Natural killer cell (primary cell): ENCODE data around the gene EXOC4. TPM values are rescaled to one million over a fixed set of nuclear protein-coding genes. Genes with fewer than 3 reads are reported as not detected.

Source experiments
- ATAC-seq, 3 donors: fragments of 150-1000 bp in 2 of 3; fragments of 200-7000 bp in 1 of 3; cut with Tn5 transposase; 1 replicate in 1 of 3; 2 replicates in 2 of 3; pipeline ENCODE4 v1.10.0; 2021; ENCODE audit warnings: mild to moderate bottlenecking in 2 of 3, moderate library complexity in 2 of 3
- DNase-seq, 2 donors: peaks; one replicate each; pipeline versions ENCODE4 v3.0.0 to v3.0.0-alpha.2; 2013 to 2021; ENCODE audit warnings: mixed read lengths in 1 of 2
- H3K27ac ChIP-seq: one replicate; pipeline ENCODE4 v1.5.1; 2013; ENCODE audit warnings: mild to moderate bottlenecking, low read length
- H3K27me3 ChIP-seq: one replicate; pipeline ENCODE4 v1.6.1; 2013; ENCODE audit warnings: low read length; ENCODE audit not compliant: control insufficient read depth, insufficient read depth
- H3K36me3 ChIP-seq: one replicate; pipeline ENCODE4 v1.6.1; 2013; ENCODE audit warnings: low read length; ENCODE audit not compliant: control insufficient read depth, insufficient read depth
- H3K4me1 ChIP-seq: one replicate; pipeline ENCODE4 v1.6.1; 2013; ENCODE audit warnings: low read length; ENCODE audit not compliant: control insufficient read depth, insufficient read depth
- H3K4me3 ChIP-seq: one replicate; pipeline ENCODE4 v1.5.1; 2013; ENCODE audit warnings: low read length
- H3K9me3 ChIP-seq: one replicate; pipeline ENCODE4 v1.6.1; 2013; ENCODE audit warnings: low read length; ENCODE audit not compliant: control insufficient read depth, insufficient read depth
- H3K27ac Mint-ChIP-seq, 2 donors: one replicate each; pipeline ENCODE4 v1.8.0; 2022; ENCODE audit warnings: mild to moderate bottlenecking in 2 of 2, mixed read lengths in 2 of 2, moderate library complexity in 1 of 2
- H3K27me3 Mint-ChIP-seq, 2 donors: one replicate each; pipeline ENCODE4 v1.8.0; 2022; ENCODE audit warnings: low read depth in 2 of 2, mixed read lengths in 2 of 2
- H3K36me3 Mint-ChIP-seq: one replicate; pipeline ENCODE4 v1.8.0; 2022; ENCODE audit warnings: mixed read lengths
- H3K4me1 Mint-ChIP-seq, 2 donors: one replicate each; pipeline ENCODE4 v1.8.0; 2022; ENCODE audit warnings: mixed read lengths in 2 of 2
- H3K4me3 Mint-ChIP-seq: one replicate; pipeline ENCODE4 v1.8.0; 2022; ENCODE audit warnings: mild to moderate bottlenecking, moderate library complexity, mixed read lengths
- H3K9me3 Mint-ChIP-seq, 2 donors: one replicate each; pipeline ENCODE4 v1.8.0; 2022; ENCODE audit warnings: mixed read lengths in 2 of 2
- WGBS: methylation state at CpG from one replicate; pipeline ENCODE4 v1.1.7; 2013; ENCODE audit warnings: missing lambda C conversion rate; ENCODE audit not compliant: insufficient coverage; 5-methylcytosine and 5-hydroxymethylcytosine counted together
- intact Hi-C: fragments of 100-400 bp; cut with micrococcal nuclease; formaldehyde crosslinking; loops from one replicate; pipeline ENCODE4 v1.14.2; 2022
- total RNA-seq, 4 donors: library from RNA; stranded (reverse); fragments of 120-200 nt in 1 of 4; gene quantifications; one replicate each; pipeline versions ENCODE4 v1.2.3 to v1.2.4, GENCODE V29; 2013 to 2022
- TF ChIP-seq, protein P1 (sequence below): fragments of 200-600 bp; IDR thresholded peaks from one replicate; pipeline ENCODE4 v1.8.0; 2022; ENCODE audit warnings: antibody characterized with exemption

Gene EXOC4
- total RNA-seq, 3 donors from 2014 or later (not counting 1 experiment from before 2014, with no cell fraction given): 105 to 148 (median 123) TPM

DNA sequence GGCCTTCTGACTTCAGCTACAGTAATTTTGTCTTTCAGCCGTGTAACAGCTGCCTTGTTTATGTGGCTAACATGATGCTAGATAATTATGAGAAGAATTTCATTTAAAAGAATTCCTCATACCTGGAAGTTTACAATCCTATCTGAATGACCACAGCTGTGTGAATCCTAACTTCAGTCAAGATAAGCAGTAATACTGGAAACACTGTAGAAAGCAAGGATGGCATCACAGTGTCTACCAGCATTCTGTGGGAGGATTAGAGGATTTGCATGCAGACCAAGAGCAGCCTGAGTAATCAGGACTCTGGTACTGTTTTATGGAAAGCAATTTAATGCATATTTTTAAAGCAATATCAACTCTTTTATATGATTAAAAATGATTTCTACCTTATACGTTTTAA is 282.4 kb downstream of the EXOC4 start:
- H3K4me3 ChIP-seq: no peak overlapping the region
- 100% methylated on average over 2 of the region's 2 CpGs for WGBS
- no peak overlapping the region for H3K27ac ChIP-seq
- Mint-ChIP-seq H3K27ac (no peak overlapping the region), H3K27me3 (no peaks in the 10 kb centered on the region), H3K36me3 (no peaks in the 10 kb centered on the region), H3K4me1 (peaks cover 16 to 25% of the 10 kb centered on the region in 2 donors), H3K4me3 (no peak overlapping the region), H3K9me3 (no peaks in the 10 kb centered on the region)
- no peaks in the 10 kb centered on the region for H3K4me1 ChIP-seq
- no peaks in the 10 kb centered on the region for H3K9me3 ChIP-seq
- ATAC-seq: no peak
- no peaks in the 10 kb centered on the region for H3K27me3 ChIP-seq
- TF ChIP-seq, protein P1, sequence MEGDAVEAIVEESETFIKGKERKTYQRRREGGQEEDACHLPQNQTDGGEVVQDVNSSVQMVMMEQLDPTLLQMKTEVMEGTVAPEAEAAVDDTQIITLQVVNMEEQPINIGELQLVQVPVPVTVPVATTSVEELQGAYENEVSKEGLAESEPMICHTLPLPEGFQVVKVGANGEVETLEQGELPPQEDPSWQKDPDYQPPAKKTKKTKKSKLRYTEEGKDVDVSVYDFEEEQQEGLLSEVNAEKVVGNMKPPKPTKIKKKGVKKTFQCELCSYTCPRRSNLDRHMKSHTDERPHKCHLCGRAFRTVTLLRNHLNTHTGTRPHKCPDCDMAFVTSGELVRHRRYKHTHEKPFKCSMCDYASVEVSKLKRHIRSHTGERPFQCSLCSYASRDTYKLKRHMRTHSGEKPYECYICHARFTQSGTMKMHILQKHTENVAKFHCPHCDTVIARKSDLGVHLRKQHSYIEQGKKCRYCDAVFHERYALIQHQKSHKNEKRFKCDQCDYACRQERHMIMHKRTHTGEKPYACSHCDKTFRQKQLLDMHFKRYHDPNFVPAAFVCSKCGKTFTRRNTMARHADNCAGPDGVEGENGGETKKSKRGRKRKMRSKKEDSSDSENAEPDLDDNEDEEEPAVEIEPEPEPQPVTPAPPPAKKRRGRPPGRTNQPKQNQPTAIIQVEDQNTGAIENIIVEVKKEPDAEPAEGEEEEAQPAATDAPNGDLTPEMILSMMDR: no peak
- H3K36me3 ChIP-seq: no peaks in the 10 kb centered on the region
- no peak for DNase-seq
- intact Hi-C loops: no loop called here

DNA sequence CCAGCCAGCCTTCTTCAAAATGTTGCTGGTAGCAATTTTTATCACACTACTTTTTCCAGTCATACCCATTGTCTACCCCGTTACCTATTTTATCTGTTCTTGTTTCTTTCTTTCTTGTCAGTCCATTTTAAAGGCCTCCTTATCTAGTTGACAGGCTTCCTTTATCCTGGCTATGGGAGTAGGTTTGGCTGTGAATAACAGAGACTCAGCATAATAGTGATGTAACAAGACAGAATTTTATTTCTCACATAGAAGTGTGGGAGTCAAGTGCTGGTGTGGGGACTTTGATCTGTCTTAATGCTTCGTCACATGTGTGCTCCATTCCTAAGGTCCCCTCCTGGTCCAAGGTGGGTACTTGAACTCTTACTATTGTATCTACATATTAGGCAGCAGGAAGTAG is 283.6 kb downstream of the EXOC4 start:
- Mint-ChIP-seq H3K4me1 (peaks cover 16 to 25% of the 10 kb centered on the region in 2 donors), H3K27me3 (no peaks in the 10 kb centered on the region)

DNA sequence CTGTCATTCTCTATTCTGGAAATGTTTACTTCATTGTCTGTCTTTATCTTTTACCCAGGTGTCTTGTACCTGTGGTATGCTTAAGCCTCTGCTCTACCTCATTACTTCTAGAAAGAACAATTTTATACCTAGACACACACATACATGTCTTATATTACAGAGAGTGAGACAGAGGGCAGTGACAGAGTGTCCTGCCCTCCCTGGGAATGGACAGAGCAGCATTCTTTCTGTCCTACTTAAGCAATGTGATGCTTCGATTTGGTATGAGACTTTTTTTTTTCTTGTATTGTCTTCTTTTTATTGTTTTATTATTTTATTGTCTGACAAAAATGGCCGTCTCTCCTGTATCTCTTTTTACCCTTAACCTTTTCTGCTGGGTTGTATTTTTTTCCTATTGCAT is 286.1 kb downstream of the EXOC4 start:
- H3K4me1 ChIP-seq: no peaks in the 10 kb centered on the region
- TF ChIP-seq, protein P1: no peak
- H3K4me3 Mint-ChIP-seq: no peak overlapping the region
- no peaks in the 10 kb centered on the region for H3K27me3 Mint-ChIP-seq
- no peak overlapping the region for H3K27ac ChIP-seq
- no peak overlapping the region for H3K4me3 ChIP-seq
- H3K4me1 Mint-ChIP-seq: peaks cover 21 to 30% of the 10 kb centered on the region in 2 donors
- no peaks in the 10 kb centered on the region for H3K9me3 Mint-ChIP-seq
- no CpG with 5 or more reads among the region's 2 CpGs for WGBS
- no peak overlapping the region for H3K27ac Mint-ChIP-seq
- no peaks in the 10 kb centered on the region for H3K36me3 ChIP-seq
- ATAC-seq (no peak), DNase-seq (no peak)
- intact Hi-C loops: no loop called here
- H3K9me3 ChIP-seq: no peaks in the 10 kb centered on the region
- H3K36me3 Mint-ChIP-seq: no peaks in the 10 kb centered on the region
- H3K27me3 ChIP-seq: no peaks in the 10 kb centered on the region

More for the DNA sequence above, 283.6 kb downstream of the EXOC4 start:
- ATAC-seq (no peak), DNase-seq (no peak)
- Mint-ChIP-seq H3K36me3 (no peaks in the 10 kb centered on the region), H3K4me3 (no peak overlapping the region), H3K27ac (no peak overlapping the region), H3K9me3 (no peaks in the 10 kb centered on the region)
- WGBS: 92% methylated on average over 2 of the region's 2 CpGs
- Histone ChIP-seq H3K27me3 (no peaks in the 10 kb centered on the region), H3K4me3 (no peak overlapping the region), H3K36me3 (no peaks in the 10 kb centered on the region), H3K4me1 (no peaks in the 10 kb centered on the region), H3K27ac (no peak overlapping the region), H3K9me3 (no peaks in the 10 kb centered on the region)
- intact Hi-C loops: no loop called here
- TF ChIP-seq, protein P1: no peak

DNA sequence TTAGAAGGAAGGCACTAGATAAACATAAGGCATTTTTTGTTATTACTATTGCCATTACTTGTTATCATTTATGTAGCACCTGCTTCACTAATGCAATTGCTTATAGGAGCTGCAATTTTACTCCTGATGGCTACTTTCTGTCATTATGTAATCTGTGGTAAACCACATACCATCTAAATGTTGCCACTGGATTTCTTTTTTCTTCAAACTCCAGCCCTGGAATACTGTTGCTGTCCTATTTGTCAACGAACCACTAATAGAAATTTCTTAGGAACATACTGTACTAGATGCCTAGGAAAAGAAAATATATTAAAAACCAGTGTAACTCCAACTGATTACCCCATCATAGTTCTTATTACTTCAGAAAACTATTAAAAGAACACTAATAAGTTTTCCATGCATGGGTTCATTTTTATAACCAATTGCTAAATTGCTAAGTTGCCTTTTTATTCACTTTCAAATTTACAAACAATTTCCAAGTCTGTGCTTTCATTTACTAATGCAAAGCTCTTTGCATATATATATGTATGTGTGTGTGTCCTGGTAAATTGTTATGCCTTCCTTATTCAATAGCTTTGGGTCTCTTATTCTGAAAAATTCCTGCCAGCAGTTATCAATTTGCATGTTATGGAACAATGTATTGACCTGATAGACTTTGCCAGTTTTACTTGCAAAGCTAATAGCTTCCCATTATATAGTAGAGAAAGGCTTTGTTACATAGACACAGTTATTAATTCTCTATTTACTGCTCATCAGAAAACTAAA is 287.4 kb downstream of the EXOC4 start:
- no peaks in the 10 kb centered on the region for H3K9me3 Mint-ChIP-seq

More for the DNA sequence above, 287.4 kb downstream of the EXOC4 start:
- Histone ChIP-seq H3K27me3 (no peaks in the 10 kb centered on the region), H3K4me3 (no peak overlapping the region), H3K9me3 (no peaks in the 10 kb centered on the region), H3K4me1 (no peaks in the 10 kb centered on the region), H3K27ac (no peak overlapping the region), H3K36me3 (no peaks in the 10 kb centered on the region)
- intact Hi-C loops: no loop called here
- Mint-ChIP-seq H3K36me3 (peaks cover 6% of the 10 kb centered on the region), H3K27me3 (no peaks in the 10 kb centered on the region), H3K4me3 (no peak overlapping the region), H3K4me1 (peaks cover 21 to 31% of the 10 kb centered on the region in 2 donors), H3K27ac (no peak overlapping the region)
- DNase-seq (no peak), ATAC-seq (no peak)
- 100% methylated on average over 1 of the region's 1 CpG for WGBS
- TF ChIP-seq, protein P1: no peak
